Fibroblast of lung (primary cell): ENCODE measurements around the gene NCKAP5.

Source experiments
- EZH2 ChIP-seq: IDR thresholded peaks from 2 replicates; pipeline ENCODE4 v1.5.1; 2012; ENCODE audit warnings: low read length, control low read depth, mild to moderate bottlenecking; ENCODE audit errors: missing control alignments
- TF ChIP-seq, protein P1 (sequence below), 2 donors: IDR thresholded peaks in 1 of 2; conservative IDR thresholded peaks in 1 of 2; 1 replicate in 1 of 2; 2 replicates in 1 of 2; pipeline ENCODE4 v1.5.1; 2011 to 2012; ENCODE audit warnings: low read length in 2 of 2, control low read depth in 1 of 2, inconsistent platforms in 1 of 2, low read depth in 1 of 2, mild to moderate bottlenecking in 1 of 2

DNA sequence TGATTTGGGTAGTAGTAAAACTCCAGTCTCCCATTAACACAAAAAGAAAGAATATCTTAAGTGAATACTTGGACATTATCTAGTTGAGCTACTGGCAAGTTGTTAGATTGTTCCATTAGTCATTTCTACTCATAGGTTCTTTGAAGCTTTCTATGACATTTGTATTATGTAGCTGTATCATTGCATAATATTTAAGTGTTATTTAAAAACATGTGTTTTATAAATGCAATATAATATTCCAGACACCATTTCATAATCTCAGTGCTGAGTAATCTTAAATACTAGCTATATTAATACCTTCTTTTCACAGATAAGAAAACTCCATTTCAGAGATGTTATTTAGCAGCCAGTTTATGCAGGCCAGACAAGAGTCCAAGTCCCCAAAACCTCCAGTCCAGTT, 271.9 kb downstream of the NCKAP5 start:
- TF ChIP-seq EZH2, result no peak
- TF ChIP-seq, protein P1, sequence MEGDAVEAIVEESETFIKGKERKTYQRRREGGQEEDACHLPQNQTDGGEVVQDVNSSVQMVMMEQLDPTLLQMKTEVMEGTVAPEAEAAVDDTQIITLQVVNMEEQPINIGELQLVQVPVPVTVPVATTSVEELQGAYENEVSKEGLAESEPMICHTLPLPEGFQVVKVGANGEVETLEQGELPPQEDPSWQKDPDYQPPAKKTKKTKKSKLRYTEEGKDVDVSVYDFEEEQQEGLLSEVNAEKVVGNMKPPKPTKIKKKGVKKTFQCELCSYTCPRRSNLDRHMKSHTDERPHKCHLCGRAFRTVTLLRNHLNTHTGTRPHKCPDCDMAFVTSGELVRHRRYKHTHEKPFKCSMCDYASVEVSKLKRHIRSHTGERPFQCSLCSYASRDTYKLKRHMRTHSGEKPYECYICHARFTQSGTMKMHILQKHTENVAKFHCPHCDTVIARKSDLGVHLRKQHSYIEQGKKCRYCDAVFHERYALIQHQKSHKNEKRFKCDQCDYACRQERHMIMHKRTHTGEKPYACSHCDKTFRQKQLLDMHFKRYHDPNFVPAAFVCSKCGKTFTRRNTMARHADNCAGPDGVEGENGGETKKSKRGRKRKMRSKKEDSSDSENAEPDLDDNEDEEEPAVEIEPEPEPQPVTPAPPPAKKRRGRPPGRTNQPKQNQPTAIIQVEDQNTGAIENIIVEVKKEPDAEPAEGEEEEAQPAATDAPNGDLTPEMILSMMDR (conservative IDR thresholded peaks at IDR 0.05 in 1 of 2, IDR thresholded peaks at IDR 0.05 in 1 of 2; ENCODE audit: low read depth in 1 of 2, low read length in 2 of 2), result no peak
